Heart left ventricle (tissue), 16 donors: ENCODE results near the gene GXYLT2. TPM values are rescaled to one million over a fixed set of nuclear protein-coding genes. Genes with fewer than 3 reads are reported as not detected.
A peak's percentile ranks its signal among the peaks of the same experiment; 100 is the strongest.
"Not testable (repeated sequence)": the region's sequence is repeated elsewhere in the genome, so short reads cannot be mapped to it uniquely, and the experiment has no call there.

Source experiments
- ATAC-seq, 4 donors: fragments of 200-7000 bp; cut with Tn5 transposase; one replicate each; pipeline ENCODE4 v1.9.1; 2020 to 2022; ENCODE audit warnings: moderate library complexity in 4 of 4, mild to moderate bottlenecking in 3 of 4, moderate number of reproducible peaks in 1 of 4
- DNase-seq, 5 donors: peaks; one replicate each; pipeline ENCODE4 v3.0.0-alpha.2; 2020
- H3K27ac ChIP-seq, 12 donors: fragments of 200-600 bp; sonication (generic) in 4 of 12; one replicate each; pipeline versions ENCODE4 v1.5.0 to v1.8.0; 2016 to 2022; ENCODE audit warnings: mild to moderate bottlenecking in 2 of 12
- H3K27me3 ChIP-seq, 9 donors: fragments of 200-600 bp; sonication (generic) in 2 of 9; one replicate each; pipeline versions ENCODE4 v1.5.1 to v1.8.0; 2016 to 2022; ENCODE audit warnings: mild to moderate bottlenecking in 3 of 9
- H3K36me3 ChIP-seq, 9 donors: fragments of 200-600 bp; sonication (generic) in 2 of 9; one replicate each; pipeline versions ENCODE4 v1.5.0 to v1.8.0; 2018 to 2022; ENCODE audit warnings: mild to moderate bottlenecking in 2 of 9
- H3K4me1 ChIP-seq, 12 donors: fragments of 200-600 bp; sonication (generic) in 4 of 12; one replicate each; pipeline versions ENCODE4 v1.5.0 to v1.8.0; 2016 to 2022; ENCODE audit warnings: mild to moderate bottlenecking in 3 of 12
- H3K4me3 ChIP-seq, 12 donors: fragments of 200-600 bp; sonication (generic) in 4 of 12; one replicate each; pipeline versions ENCODE4 v1.5.0 to v1.8.0; 2017 to 2022; ENCODE audit warnings: mild to moderate bottlenecking in 9 of 12, moderate library complexity in 4 of 12
- H3K9me3 ChIP-seq, 12 donors: fragments of 200-600 bp; sonication (generic) in 4 of 12; one replicate each; pipeline versions ENCODE4 v1.5.0 to v1.8.0; 2016 to 2022; ENCODE audit warnings: mild to moderate bottlenecking in 1 of 12
- POLR2A ChIP-seq, 2 donors: fragments of 450-650 bp; IDR thresholded peaks; one replicate each; pipeline ENCODE4 v1.6.1; 2017; ENCODE audit warnings: antibody characterized with exemption in 2 of 2, mild to moderate bottlenecking in 2 of 2, moderate library complexity in 2 of 2
- whole genome bisulfite sequencing, 4 donors: extraction: QIAGEN DNeasy Blood & Tissue Kit in 2 of 4; methylation state at CpG; one replicate each; pipeline versions ENCODE4 v1.1.5 to v1.1.7; 2013 to 2018; 5-methylcytosine and 5-hydroxymethylcytosine counted together
- intact Hi-C, 10 donors: fragments of 100-400 bp; cut with DNase I; formaldehyde crosslinking; loops; one replicate each; pipeline versions ENCODE4 v1.11.1 to v1.14.2; 2022
- polyA plus RNA-seq, 2 donors: library from polyadenylated mRNA; stranded (reverse); fragments of 200-250 nt; gene quantifications; one replicate each; pipeline ENCODE4 v1.2.3, GENCODE V29; 2013
- total RNA-seq, 9 donors: library from RNA; depleted of rRNA in 2 of 9; stranded (reverse); fragments of >200 nt in 2 of 9; fragmentation: NEBNext Ultra II Directional in 3 of 9; extraction: Animal tissue kit (Norgen Biotek cat#: 25700) in 3 of 9; gene quantifications; one replicate each; pipeline versions ENCODE4 v1.1.0 to v1.2.4, GENCODE V29; 2016 to 2023
- TF ChIP-seq, protein P1 (sequence below), 12 donors: fragments of 200-600 bp; sonication (generic) in 4 of 12; IDR thresholded peaks; one replicate each; pipeline versions ENCODE4 v1.5.0 to v1.8.0; 2018 to 2022; ENCODE audit warnings: antibody characterized with exemption in 12 of 12, mild to moderate bottlenecking in 5 of 12
- donor health status: ischemic (EF 13 %, LVEDD 7.1; RV severe dilation, severe dysfunction).
- donor health status: healthy with polysubstance abuse.
- donor health status: DM: no; HTN: yes; CAD: no.
- donor health status: DM: no; HTN: no; CAD: no.
- donor health status: ischemic (EF 25% LVEDD 6.9; RV normal size, moderate dysfunction).
- donor health status: ischemic (EF 25% LVEDD 5.7; RV mildly dilated, moderate dysfunction).
- donor health status: healthy.
- donor health status: DM: yes; HTN: yes; CAD: no.
- donor health status: ischemic (EF 35%, LVEDD 5.7; RV mildly dilated, moderate dysfunction).
- donor health status: nonischemic (EF 11% LVEDD 7.7; RV severe dilation, severe dysfunction).
- donor health status: DM: yes; HTN: yes; CAD: no.
- donor health status: PGD.
- donor health status: ischemic (EF 29% LVEDD 5.4; RV normal size, mild dysfunction).
- donor health status: nonischemic (EF 23%, LVEDD 6.1; RV moderate dilation, normal function).

Gene GXYLT2
- total and polyA plus RNA-seq, 11 donors: 3.4 to 35.2 (median 15.0) TPM

- DNase-seq: no peak
- Histone ChIP-seq H3K9me3 (no peaks in the 10 kb centered on the region), H3K27ac (peak overlapping the region in 10 of 12 donors; percentile 17 to 99 (median 98)), H3K4me1 (peaks cover 0 to 63% (median 45%) of the 10 kb centered on the region in 12 donors), H3K27me3 (no peaks in the 10 kb centered on the region), H3K4me3 (peak overlapping the region; percentile 53 to 99 (median 89)), H3K36me3 (peaks cover 0 to 44% (median 21%) of the 10 kb centered on the region in 9 donors)
- TF ChIP-seq, protein P1, sequence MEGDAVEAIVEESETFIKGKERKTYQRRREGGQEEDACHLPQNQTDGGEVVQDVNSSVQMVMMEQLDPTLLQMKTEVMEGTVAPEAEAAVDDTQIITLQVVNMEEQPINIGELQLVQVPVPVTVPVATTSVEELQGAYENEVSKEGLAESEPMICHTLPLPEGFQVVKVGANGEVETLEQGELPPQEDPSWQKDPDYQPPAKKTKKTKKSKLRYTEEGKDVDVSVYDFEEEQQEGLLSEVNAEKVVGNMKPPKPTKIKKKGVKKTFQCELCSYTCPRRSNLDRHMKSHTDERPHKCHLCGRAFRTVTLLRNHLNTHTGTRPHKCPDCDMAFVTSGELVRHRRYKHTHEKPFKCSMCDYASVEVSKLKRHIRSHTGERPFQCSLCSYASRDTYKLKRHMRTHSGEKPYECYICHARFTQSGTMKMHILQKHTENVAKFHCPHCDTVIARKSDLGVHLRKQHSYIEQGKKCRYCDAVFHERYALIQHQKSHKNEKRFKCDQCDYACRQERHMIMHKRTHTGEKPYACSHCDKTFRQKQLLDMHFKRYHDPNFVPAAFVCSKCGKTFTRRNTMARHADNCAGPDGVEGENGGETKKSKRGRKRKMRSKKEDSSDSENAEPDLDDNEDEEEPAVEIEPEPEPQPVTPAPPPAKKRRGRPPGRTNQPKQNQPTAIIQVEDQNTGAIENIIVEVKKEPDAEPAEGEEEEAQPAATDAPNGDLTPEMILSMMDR (IDR thresholded peaks at IDR 0.05): no peak
- ATAC-seq: no peak
- WGBS, 4 donors: 11 to 14% (median 13%) methylated on average over 4 of the region's 4 CpGs
- intact Hi-C loops: loop anchor here in 8 of 10 donors (2.0 to 5.0 kb wide), 7 partner anchors 36 to 151 kb away; partner anchors contain the start of gene SHQ1 (in 2 of the 8)
These were observed 110.6 kb downstream of the GXYLT2 start for GRCh38 chr3:72998466-72998865.

DNA sequence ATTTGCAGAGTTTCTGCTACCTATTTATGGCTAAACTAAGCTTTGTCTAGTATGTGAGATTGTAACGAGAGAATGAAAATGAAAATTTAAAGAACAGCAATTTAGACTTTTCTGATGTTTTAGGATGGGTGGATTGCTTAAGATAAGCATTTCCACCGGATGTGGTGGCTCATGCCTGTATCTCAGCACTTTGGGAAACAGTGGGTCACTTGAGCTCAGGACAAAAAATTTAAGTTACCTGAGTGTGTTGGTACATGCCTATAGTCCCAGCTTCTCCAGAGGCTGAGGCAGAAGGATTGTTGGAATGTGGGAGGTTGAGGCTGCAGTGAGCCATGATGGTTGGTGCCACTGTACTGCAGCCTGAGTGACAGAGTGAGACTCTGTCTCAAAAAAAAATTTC, 112.1 kb downstream of the GXYLT2 start:
- H3K27ac ChIP-seq: peak overlapping the region in 3 of 12 donors; percentile 17 to 99 (median 99)
- peaks cover 0 to 72% (median 49%) of the 10 kb centered on the region in 12 donors for H3K4me1 ChIP-seq
- DNase-seq (no peak), ATAC-seq (no peak)
- intact Hi-C loops: loop anchor here (2.0 to 10.0 kb wide), 8 partner anchors 37 to 153 kb away; partner anchors contain the start of gene SHQ1 (in 2 of the 10)
- H3K27me3 ChIP-seq: no peaks in the 10 kb centered on the region
- peaks cover 0 to 46% (median 21%) of the 10 kb centered on the region in 9 donors for H3K36me3 ChIP-seq
- TF ChIP-seq POLR2A (IDR thresholded peaks at IDR 0.05): no peak
- TF ChIP-seq, protein P1 (IDR thresholded peaks at IDR 0.05): no peak
- H3K9me3 ChIP-seq: no peaks in the 10 kb centered on the region
- H3K4me3 ChIP-seq: peak overlapping the region in 9 of 12 donors; percentile 76 to 98 (median 92)
- 21 to 33% (median 26%) methylated on average over 2 of the region's 2 CpGs for WGBS, 4 donors

DNA sequence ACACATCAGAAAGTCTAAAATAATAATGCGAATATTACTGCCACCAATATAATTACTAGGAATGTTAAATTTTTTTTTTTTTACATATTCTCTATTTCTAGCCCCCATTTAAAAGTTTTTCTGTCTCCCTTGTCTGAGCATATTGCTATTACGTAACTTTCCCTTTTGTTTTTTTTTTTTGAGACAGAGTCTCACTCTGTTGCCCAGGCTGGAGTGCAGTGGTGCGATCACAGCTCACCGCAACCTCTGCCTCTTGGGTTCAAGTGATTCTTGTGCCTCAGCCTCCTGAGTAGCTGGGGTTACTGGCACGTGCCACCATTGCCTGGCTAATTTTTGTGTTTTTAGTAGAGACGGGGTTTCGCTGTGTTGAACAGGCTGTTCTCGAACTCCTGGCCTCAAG, 115.2 kb downstream of the GXYLT2 start:
- not testable (repeated sequence) for ATAC-seq, H3K27ac ChIP-seq, H3K9me3 ChIP-seq, H3K27me3 ChIP-seq, H3K4me3 ChIP-seq, DNase-seq
- 67 to 82% (median 75%) methylated on average over 8 of the region's 8 CpGs for WGBS, 4 donors
- peaks cover 0 to 75% (median 43%) of the 10 kb centered on the region in 9 donors for H3K36me3 ChIP-seq
- intact Hi-C loops: loop anchor here in 4 of 10 donors (5.0 to 10.0 kb wide), 2 partner anchors 49 to 52 kb away; no protein-coding TSS in a partner anchor
- H3K4me1 ChIP-seq: peaks cover 0 to 84% (median 48%) of the 10 kb centered on the region in 12 donors

DNA sequence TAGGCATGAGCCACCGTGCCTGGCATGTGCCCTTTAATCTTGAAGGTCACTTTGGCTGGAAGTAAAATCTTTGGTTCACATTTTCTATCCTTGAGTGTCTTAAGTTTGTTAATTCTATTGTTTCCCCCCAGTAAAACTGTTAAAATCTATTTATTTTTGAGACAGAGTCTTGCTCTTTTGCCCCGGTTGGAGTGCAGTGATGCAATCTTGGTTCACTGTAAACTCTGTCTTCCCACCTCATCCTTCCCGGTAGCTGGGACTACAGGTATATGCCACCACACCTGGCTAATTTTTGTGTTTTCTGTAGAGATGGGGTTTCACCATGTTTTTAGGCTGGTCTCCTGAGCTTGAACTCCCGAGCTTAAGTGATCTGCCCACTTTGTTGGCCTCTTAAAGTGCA, 116.5 kb downstream of the GXYLT2 start:
- TF ChIP-seq, protein P1 (IDR thresholded peaks at IDR 0.05): no peak
- no peak for TF ChIP-seq POLR2A (IDR thresholded peaks at IDR 0.05)
- Histone ChIP-seq H3K4me3 (no peak overlapping the region), H3K4me1 (peaks cover 3 to 84% (median 47%) of the 10 kb centered on the region in 12 donors), H3K36me3 (peaks cover 0 to 69% (median 36%) of the 10 kb centered on the region in 9 donors), H3K27ac (no peak overlapping the region), H3K9me3 (no peaks in the 10 kb centered on the region), H3K27me3 (no peaks in the 10 kb centered on the region)
- intact Hi-C loops: loop anchor here in 4 of 10 donors (5.0 to 10.0 kb wide), 2 partner anchors 48 to 50 kb away; no protein-coding TSS in a partner anchor
- ATAC-seq: no peak
- no peak for DNase-seq
- 64 to 66% (median 65%) methylated on average over 4 of the region's 4 CpGs for WGBS, 4 donors
